22Rv1 (cell line): ENCODE data around the gene ACAD9.

ENCODE experiments used
- CTCF ChIP-seq: fragments of 450-650 bp; IDR thresholded peaks from 2 replicates; pipeline ENCODE4 v1.5.1; 2017; ENCODE audit warnings: mild to moderate bottlenecking
- ZFX ChIP-seq: fragments of 450-650 bp; IDR thresholded peaks from 2 replicates; pipeline ENCODE4 v1.6.1; 2017; ENCODE audit warnings: antibody characterized with exemption, borderline replicate concordance

GRCh38 chr3:128895843-128896697 lies 16.6 kb downstream of the ACAD9 start:
- TF ChIP-seq CTCF (no peak), ZFX (no peak)
